Cardiac muscle cell (in vitro differentiated cells and primary cell): Measurements from ENCODE around the gene RSAD1. TPM values are rescaled to one million over a fixed set of nuclear protein-coding genes. Genes with fewer than 3 reads are reported as not detected.
A peak's percentile ranks its signal among the peaks of the same experiment; 100 is the strongest.

Source experiments
- DNase-seq, 2 donors: peaks; one replicate each; pipeline versions ENCODE4 v3.0.0 to v3.0.0-alpha.2; 2010 to 2017; ENCODE audit warnings: low read depth in 1 of 2, low spot score in 1 of 2
- H3K27ac ChIP-seq: fragments of 200-600 bp; sonication (generic); 2 replicates; pipeline ENCODE4 v1.5.1; 2016
- H3K27me3 ChIP-seq: fragments of 200-600 bp; sonication (generic); 2 replicates; pipeline ENCODE4 v1.6.0; 2016; ENCODE audit warnings: control low read depth
- H3K36me3 ChIP-seq: fragments of 200-600 bp; sonication (generic); 2 replicates; pipeline ENCODE4 v1.5.1; 2016; ENCODE audit warnings: control low read depth
- H3K4me1 ChIP-seq: fragments of 200-600 bp; sonication (generic); 2 replicates; pipeline ENCODE4 v1.8.1; 2017; ENCODE audit warnings: low read depth, mild to moderate bottlenecking, mixed run types
- H3K4me3 ChIP-seq: fragments of 200-600 bp; sonication (generic); 2 replicates; pipeline ENCODE4 v1.5.1; 2016; ENCODE audit warnings: mild to moderate bottlenecking
- H3K9me3 ChIP-seq: fragments of 200-600 bp; sonication (generic); 2 replicates; pipeline ENCODE4 v1.5.1; 2017; ENCODE audit warnings: low read depth, mild to moderate bottlenecking, control low read depth
- CTCF ChIP-seq: IDR thresholded peaks from 2 replicates; pipeline ENCODE4 v1.5.1; 2012; ENCODE audit warnings: low read depth, mild to moderate bottlenecking, low read length
- polyA plus RNA-seq: library from polyadenylated mRNA; unstranded; fragments of >200 nt; fragmentation: Nextera tagmentation; extraction: Ambion mirVana; gene quantifications from 2 replicates; pipeline ENCODE4 v1.2.1, GENCODE V29; 2016
- total RNA-seq: library from RNA; depleted of rRNA; stranded (reverse); fragments of >200 nt; gene quantifications from 2 replicates; pipeline ENCODE4 v1.2.3, GENCODE V29; 2016

The RSAD1 gene
- total and polyA plus RNA-seq, 2 experiments from 2014 or later, result 35.8 to 39.7 TPM

DNA sequence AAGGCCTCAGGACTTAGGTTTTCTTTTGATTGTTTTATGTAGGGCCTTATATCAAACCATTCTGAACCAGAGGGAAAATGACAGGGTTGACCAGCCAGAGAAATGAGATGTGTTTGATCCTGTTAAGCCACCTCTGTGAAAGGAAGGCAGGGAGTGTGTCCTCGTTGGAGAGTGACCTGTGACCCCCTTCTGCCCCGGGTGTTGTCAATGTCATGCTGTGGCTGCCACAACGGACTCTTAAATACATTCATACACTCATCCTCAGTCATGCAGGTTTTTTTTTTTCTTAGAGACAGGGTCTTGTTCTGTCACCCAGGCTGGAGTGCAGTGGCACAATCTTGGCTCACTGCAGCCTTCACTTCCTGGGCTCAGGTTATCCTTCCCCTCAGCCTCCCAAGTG lies 35.7 kb downstream of the RSAD1 start:
- H3K27me3 ChIP-seq, result no peaks in the 10 kb centered on the region
- H3K36me3 ChIP-seq, result no peaks in the 10 kb centered on the region
- no peak overlapping the region for H3K4me3 ChIP-seq
- no peaks in the 10 kb centered on the region for H3K9me3 ChIP-seq
- H3K4me1 ChIP-seq, result peaks cover 25% of the 10 kb centered on the region
- no peak for TF ChIP-seq CTCF
- DNase-seq, result no peak
- no peak overlapping the region for H3K27ac ChIP-seq

DNA sequence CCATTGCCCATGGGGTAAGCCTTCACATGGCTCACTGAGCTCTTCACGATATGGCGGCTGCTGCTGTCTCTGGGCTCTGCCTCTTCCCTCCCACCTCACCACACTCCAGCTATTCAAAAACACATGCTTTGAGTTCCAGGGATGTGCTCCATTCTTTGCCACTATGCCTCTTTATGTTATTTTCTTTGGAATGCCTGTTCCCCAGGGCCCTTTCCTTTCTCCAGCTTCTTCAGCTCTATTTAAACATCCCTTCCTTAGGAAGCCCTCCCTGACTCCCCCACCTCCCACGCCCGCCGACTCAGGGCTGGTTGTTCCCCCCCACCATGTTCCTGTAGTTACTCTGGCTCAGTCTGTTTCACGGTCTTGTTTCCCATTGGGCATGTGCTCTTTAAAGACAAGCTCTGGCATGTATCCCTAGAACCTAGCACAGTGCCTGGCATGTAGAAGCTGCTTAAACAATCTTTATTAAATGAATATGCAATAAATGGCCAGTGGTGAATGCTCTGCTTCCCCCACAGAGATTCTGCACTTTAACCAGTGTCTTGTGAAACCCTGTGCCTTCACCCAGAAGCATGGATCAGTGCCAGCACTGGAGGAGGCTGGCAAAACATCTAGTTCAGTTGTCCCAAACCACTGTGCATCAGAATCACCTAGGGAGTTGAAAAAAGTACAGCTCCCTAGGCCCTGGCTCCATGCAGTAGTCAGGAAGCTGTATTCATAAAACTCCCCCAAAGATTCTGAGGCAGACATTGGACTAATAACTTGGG lies 36.5 kb downstream of the RSAD1 start:
- no peak for TF ChIP-seq CTCF
- H3K4me3 ChIP-seq, result no peak overlapping the region
- DNase-seq, result peak in 1 of 2 donors; percentile 78
- no peaks in the 10 kb centered on the region for H3K36me3 ChIP-seq
- H3K9me3 ChIP-seq, result no peaks in the 10 kb centered on the region
- H3K4me1 ChIP-seq, result peaks cover 25% of the 10 kb centered on the region
- no peaks in the 10 kb centered on the region for H3K27me3 ChIP-seq
- H3K27ac ChIP-seq, result no peak overlapping the region

GRCh38 chr17:50517011-50517410 lies 38.4 kb downstream of the RSAD1 start:
- H3K27me3 ChIP-seq, result no peaks in the 10 kb centered on the region
- H3K9me3 ChIP-seq, result no peaks in the 10 kb centered on the region
- H3K36me3 ChIP-seq, result no peaks in the 10 kb centered on the region
- H3K4me1 ChIP-seq, result peaks cover 11% of the 10 kb centered on the region
- peak overlapping the region; percentile 50 for H3K27ac ChIP-seq
- no peak for TF ChIP-seq CTCF
- DNase-seq, result no peak
- no peak overlapping the region for H3K4me3 ChIP-seq

GRCh38 chr17:50517504-50518383 lies 39.1 kb downstream of the RSAD1 start:
- Histone ChIP-seq H3K4me3 (no peak overlapping the region), H3K27ac (peak overlapping the region; percentile 50), H3K9me3 (no peaks in the 10 kb centered on the region), H3K36me3 (no peaks in the 10 kb centered on the region), H3K27me3 (no peaks in the 10 kb centered on the region), H3K4me1 (peaks cover 11% of the 10 kb centered on the region)
- DNase-seq, result no peak
- TF ChIP-seq CTCF, result no peak

DNA sequence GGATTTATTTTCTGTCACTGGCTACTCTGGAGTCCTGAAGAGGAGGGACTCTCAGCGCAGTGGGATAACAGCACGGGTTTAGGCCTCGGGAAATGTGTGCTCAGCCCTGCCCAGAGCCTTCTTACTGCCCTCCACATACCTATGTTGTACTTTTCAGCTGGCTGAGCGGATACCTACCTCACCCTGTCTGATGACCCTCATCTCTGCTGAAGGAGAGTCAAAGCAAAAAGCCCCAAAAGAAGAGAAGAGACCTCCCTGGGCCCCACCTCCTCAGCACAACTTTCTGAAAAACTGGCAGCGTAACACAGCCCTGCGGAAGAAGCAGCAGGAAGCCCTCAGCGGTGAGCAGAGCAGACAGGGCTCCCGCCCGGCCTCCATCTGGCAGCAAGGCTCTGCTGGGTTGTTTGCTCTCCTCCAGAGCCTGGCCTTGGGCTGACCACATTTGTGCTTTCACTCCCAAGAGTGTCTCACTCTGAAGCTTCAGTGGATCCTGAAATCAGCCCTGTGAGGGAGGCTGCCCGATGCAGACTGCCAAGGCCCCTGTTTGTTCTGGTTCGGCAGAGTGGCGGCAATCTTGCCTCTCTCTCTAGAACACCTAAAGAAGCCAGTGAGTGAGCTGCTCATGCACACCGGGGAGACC lies 39.8 kb downstream of the RSAD1 start:
- H3K4me3 ChIP-seq, result no peak overlapping the region
- H3K9me3 ChIP-seq, result no peaks in the 10 kb centered on the region
- DNase-seq, result peak in 1 of 2 donors; percentile 25
- H3K27me3 ChIP-seq, result no peaks in the 10 kb centered on the region
- H3K4me1 ChIP-seq, result peaks cover 11% of the 10 kb centered on the region
- H3K36me3 ChIP-seq, result no peaks in the 10 kb centered on the region
- no peak for TF ChIP-seq CTCF
- peak overlapping the region; percentile 50 for H3K27ac ChIP-seq
